ENCODE data around the gene NOL7. TPM values are rescaled to one million over a fixed set of nuclear protein-coding genes. Genes with fewer than 3 reads are reported as not detected.
A peak's percentile ranks its signal among the peaks of the same experiment; 100 is the strongest.

Gene NOL7
- 10 to 100 TPM; 79.5 to 80.8 TPM for total RNA-seq

GRCh38 chr6:13614926-13615791, at the start of gene NOL7:
Gene NOL7 (plus strand): TSS chr6:13615335. CDS start chr6:13615359, 24 bp downstream.
- intact Hi-C loops (cut with micrococcal nuclease) = loop anchor here (1.0 to 10.0 kb wide), 8 partner anchors 41 to 500 kb away; partner anchors contain the start of genes CD83, GFOD1, MCUR1 and SIRT5
- H3K27ac Mint-ChIP-seq = peak within 1 kb of the TSS; percentile 93
- peak; percentile 99 for DNase-seq
- peak within 1 kb of the TSS; percentile 99 for H3K4me3 Mint-ChIP-seq
- peaks cover 27% of the 10 kb centered on the region for H3K36me3 Mint-ChIP-seq (ENCODE audit: low read depth)
- no peaks in the 10 kb centered on the region for H3K27me3 Mint-ChIP-seq (ENCODE audit: low read depth)
- CTCF ChIA-PET = interaction anchor here (0.6 to 3.0 kb wide), 20 partner anchors 10 to 452 kb away, joined by 3 to 18 read pairs (median 4); partner anchors contain the start of genes RANBP9 and SIRT5
- H3K9me3 Mint-ChIP-seq = no peaks in the 10 kb centered on the region
- peaks cover 51% of the 10 kb centered on the region for H3K4me1 Mint-ChIP-seq (ENCODE audit: low read depth)

- CTCF ChIA-PET = no interaction called here
- Mint-ChIP-seq H3K27ac (no peak overlapping the region), H3K4me3 (no peak overlapping the region), H3K36me3 (ENCODE audit: low read depth) (no peaks in the 10 kb centered on the region), H3K27me3 (ENCODE audit: low read depth) (peaks cover 2% of the 10 kb centered on the region), H3K4me1 (ENCODE audit: low read depth) (no peaks in the 10 kb centered on the region), H3K9me3 (no peaks in the 10 kb centered on the region)
- DNase-seq = no peak
- intact Hi-C loops (cut with micrococcal nuclease) = no loop called here
These were observed 49.2 kb upstream of the NOL7 start for GRCh38 chr6:13565921-13566320.

DNA sequence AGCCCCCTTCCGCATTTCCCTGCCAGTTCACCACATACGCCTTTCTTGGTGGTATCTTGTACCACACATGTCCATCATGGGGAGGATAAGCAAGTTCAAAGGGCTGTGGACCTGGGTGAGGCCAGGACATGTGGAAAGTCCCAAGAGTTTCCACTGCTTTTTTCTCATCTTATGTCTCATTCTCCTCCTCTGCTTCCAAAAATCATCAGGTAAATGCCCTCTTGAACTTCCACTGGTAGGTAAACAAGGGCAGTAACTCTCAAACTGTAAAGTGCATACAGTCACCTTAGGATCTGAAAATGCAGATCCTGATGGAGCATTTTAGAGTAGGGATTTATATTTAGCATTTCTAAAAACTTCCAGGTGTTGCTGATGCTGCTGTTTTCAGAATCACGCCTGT, 48.6 kb upstream of the NOL7 start:
- Mint-ChIP-seq H3K36me3 (ENCODE audit: low read depth) (no peaks in the 10 kb centered on the region), H3K4me3 (no peak overlapping the region), H3K27me3 (ENCODE audit: low read depth) (peaks cover 2% of the 10 kb centered on the region), H3K27ac (no peak overlapping the region), H3K9me3 (no peaks in the 10 kb centered on the region), H3K4me1 (ENCODE audit: low read depth) (no peaks in the 10 kb centered on the region)
- CTCF ChIA-PET = no interaction called here
- no peak for DNase-seq
- intact Hi-C loops (cut with micrococcal nuclease) = no loop called here

DNA sequence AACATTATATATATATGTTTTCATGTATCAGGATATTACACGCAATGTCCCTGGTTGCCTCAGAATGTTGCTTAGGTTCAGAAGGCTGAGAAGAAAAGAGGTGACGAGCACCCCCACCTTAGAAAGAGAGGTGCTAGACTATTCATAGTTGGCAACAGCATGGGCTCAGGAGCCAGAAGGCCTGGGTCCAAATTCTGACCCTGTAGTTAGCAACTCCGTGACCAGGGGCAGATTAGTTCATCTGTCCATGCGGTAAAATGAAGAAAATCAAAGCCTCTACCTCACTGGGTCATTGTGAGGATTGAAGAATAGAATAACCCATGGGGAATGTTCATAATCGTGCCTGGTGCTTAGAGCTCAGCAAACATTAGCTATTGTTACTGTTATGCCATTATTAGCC, 46.2 kb upstream of the NOL7 start:
- Mint-ChIP-seq H3K27me3 (ENCODE audit: low read depth) (peaks cover 2% of the 10 kb centered on the region), H3K36me3 (ENCODE audit: low read depth) (no peaks in the 10 kb centered on the region), H3K4me3 (no peak overlapping the region)

DNA sequence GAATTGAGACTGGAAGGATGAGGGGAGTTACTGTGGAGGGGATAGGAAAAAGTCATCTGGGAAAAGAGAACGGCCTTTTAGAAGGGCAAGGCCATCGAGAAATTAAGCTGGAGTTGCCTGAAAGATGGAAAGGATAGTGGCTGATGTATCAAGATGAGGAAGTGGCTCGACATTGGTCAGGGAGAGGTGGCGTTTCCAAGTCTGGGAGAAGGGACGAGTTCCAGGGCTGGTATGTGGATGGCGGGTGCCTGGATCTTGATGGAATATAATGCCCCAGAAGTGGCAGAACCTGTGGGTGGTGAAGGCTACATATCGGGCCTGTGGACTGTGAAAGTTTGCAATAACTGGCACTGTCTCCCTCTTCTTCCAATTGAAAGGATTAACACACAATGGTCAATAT, 42.9 kb upstream of the NOL7 start:
- Mint-ChIP-seq H3K36me3 (ENCODE audit: low read depth) (no peaks in the 10 kb centered on the region), H3K4me1 (ENCODE audit: low read depth) (peaks cover 17% of the 10 kb centered on the region), H3K27ac (no peak overlapping the region), H3K27me3 (ENCODE audit: low read depth) (peaks cover 2% of the 10 kb centered on the region), H3K9me3 (no peaks in the 10 kb centered on the region), H3K4me3 (no peak overlapping the region)
- DNase-seq = no peak
- intact Hi-C loops (cut with micrococcal nuclease) = loop anchor here (10.0 kb wide), 2 partner anchors 377 to 493 kb away; no protein-coding TSS in a partner anchor
- CTCF ChIA-PET = interaction anchor here (0.6 to 5.6 kb wide), 4 partner anchors 10 to 1314 kb away, joined by 3 to 45 read pairs (median 18); partner anchors contain the start of gene NOL7

More for the DNA sequence above, 46.2 kb upstream of the NOL7 start:
- intact Hi-C loops (cut with micrococcal nuclease) = no loop called here
- DNase-seq = no peak
- peaks cover 7% of the 10 kb centered on the region for H3K4me1 Mint-ChIP-seq (ENCODE audit: low read depth)
- no peaks in the 10 kb centered on the region for H3K9me3 Mint-ChIP-seq
- no peak overlapping the region for H3K27ac Mint-ChIP-seq
- CTCF ChIA-PET = interaction anchor here (0.5 to 0.6 kb wide), 2 partner anchors 47 to 104 kb away, joined by 3 read pairs; no protein-coding TSS in a partner anchor

- peaks cover 1% of the 10 kb centered on the region for H3K36me3 Mint-ChIP-seq (ENCODE audit: low read depth)
- H3K9me3 Mint-ChIP-seq = peaks cover 3% of the 10 kb centered on the region
- CTCF ChIA-PET = interaction anchor here (0.9 to 5.6 kb wide), 6 partner anchors 11 to 245 kb away, joined by 3 to 45 read pairs (median 15); partner anchors contain the start of genes NOL7 and TBC1D7
- peaks cover 2% of the 10 kb centered on the region for H3K27me3 Mint-ChIP-seq (ENCODE audit: low read depth)
- no peak for DNase-seq
- peaks cover 17% of the 10 kb centered on the region for H3K4me1 Mint-ChIP-seq (ENCODE audit: low read depth)
- intact Hi-C loops (cut with micrococcal nuclease) = loop anchor here (10.0 kb wide), 2 partner anchors 378 to 492 kb away; no protein-coding TSS in a partner anchor
- no peak overlapping the region for H3K27ac Mint-ChIP-seq
- H3K4me3 Mint-ChIP-seq = peak overlapping the region; percentile 92
These were observed 42.0 kb upstream of the NOL7 start for GRCh38 chr6:13572951-13573654.

DNA sequence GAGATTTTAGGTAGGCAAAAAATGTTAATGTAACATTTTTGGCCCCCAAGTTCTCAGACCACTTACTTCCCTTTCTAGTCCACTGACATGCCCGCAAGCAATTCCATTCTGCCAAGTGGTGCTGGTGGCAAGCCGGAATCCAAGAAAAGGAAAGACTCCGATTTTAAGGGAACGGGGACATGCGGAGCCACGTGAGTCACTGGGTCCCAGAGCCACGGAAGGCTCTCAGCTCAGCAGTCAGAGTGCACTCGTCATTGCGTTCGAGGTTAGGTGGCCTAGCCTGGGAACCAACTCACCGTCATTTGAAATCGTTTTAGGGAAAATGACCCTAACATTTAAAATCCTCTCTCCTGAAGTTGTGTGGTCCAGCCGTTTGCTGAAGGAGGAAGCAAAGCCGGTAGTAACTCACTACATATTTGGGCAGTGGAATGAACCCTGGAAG, 41.4 kb upstream of the NOL7 start:
- Mint-ChIP-seq H3K27ac (peak overlapping the region; percentile 84), H3K36me3 (ENCODE audit: low read depth) (peaks cover 1% of the 10 kb centered on the region), H3K4me3 (peak overlapping the region; percentile 92), H3K27me3 (ENCODE audit: low read depth) (no peaks in the 10 kb centered on the region), H3K9me3 (peaks cover 3% of the 10 kb centered on the region), H3K4me1 (ENCODE audit: low read depth) (peaks cover 17% of the 10 kb centered on the region)
- DNase-seq = peak; percentile 15
- CTCF ChIA-PET = interaction anchor here (1.5 to 5.6 kb wide), 7 partner anchors 12 to 245 kb away, joined by 5 to 45 read pairs (median 18); partner anchors contain the start of genes NOL7 and TBC1D7
- intact Hi-C loops (cut with micrococcal nuclease) = loop anchor here (1.0 to 10.0 kb wide), 7 partner anchors 42 to 491 kb away; partner anchors contain the start of genes MCUR1 and NOL7

GRCh38 chr6:13574149-13574570, 41.0 kb upstream of the NOL7 start:
- Mint-ChIP-seq H3K27me3 (ENCODE audit: low read depth) (no peaks in the 10 kb centered on the region), H3K27ac (peak overlapping the region; percentile 97), H3K4me3 (peak overlapping the region; percentile 92), H3K36me3 (ENCODE audit: low read depth) (peaks cover 1% of the 10 kb centered on the region), H3K9me3 (peaks cover 3% of the 10 kb centered on the region), H3K4me1 (ENCODE audit: low read depth) (peaks cover 19% of the 10 kb centered on the region)
- DNase-seq = peak; percentile 91
- CTCF ChIA-PET = interaction anchor here (0.6 to 5.6 kb wide), 21 partner anchors 12 to 284 kb away, joined by 3 to 45 read pairs (median 5); partner anchors contain the start of genes NOL7 and TBC1D7
- intact Hi-C loops (cut with micrococcal nuclease) = loop anchor here (1.0 to 10.0 kb wide), 7 partner anchors 41 to 491 kb away; partner anchors contain the start of genes MCUR1 and NOL7

GRCh38 chr6:13574571-13575376, 40.4 kb upstream of the NOL7 start, which contains the start of gene SIRT5:
Gene SIRT5 (plus strand): TSS chr6:13574601. CDS start chr6:13584111, 9,510 bp downstream.
- H3K4me1 Mint-ChIP-seq (ENCODE audit: low read depth) = peaks cover 19% of the 10 kb centered on the region

DNA sequence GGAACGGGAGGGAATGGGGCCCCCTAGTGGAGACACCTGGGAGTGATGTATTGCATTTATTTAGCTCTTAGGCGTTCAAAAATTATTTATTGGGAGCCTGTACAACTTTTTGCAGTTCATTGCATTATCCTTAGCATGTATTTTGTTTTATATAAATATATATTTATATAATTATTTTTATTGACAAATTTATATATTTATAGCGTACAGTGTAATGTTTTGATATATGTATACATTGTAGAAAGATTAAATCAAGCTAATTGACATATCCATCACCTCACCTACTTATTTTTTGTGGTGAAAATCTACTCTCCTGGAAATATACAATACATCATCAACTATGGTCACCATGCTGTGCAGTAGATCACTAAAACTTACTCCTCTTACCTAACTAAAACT, 39.8 kb upstream of the NOL7 start:
- Mint-ChIP-seq H3K4me3 (peak overlapping the region; percentile 92), H3K4me1 (ENCODE audit: low read depth) (peaks cover 19% of the 10 kb centered on the region), H3K36me3 (ENCODE audit: low read depth) (peaks cover 5% of the 10 kb centered on the region), H3K27ac (peak overlapping the region; percentile 97), H3K27me3 (ENCODE audit: low read depth) (no peaks in the 10 kb centered on the region), H3K9me3 (peaks cover 3% of the 10 kb centered on the region)
- no peak for DNase-seq
- CTCF ChIA-PET = interaction anchor here (0.6 to 5.6 kb wide), 34 partner anchors 12 to 491 kb away, joined by 3 to 45 read pairs (median 4); partner anchors contain the start of genes GFOD1, NOL7 and TBC1D7
- intact Hi-C loops (cut with micrococcal nuclease) = loop anchor here (1.0 to 10.0 kb wide), 13 partner anchors 89 to 489 kb away; partner anchors contain the start of gene TBC1D7

More at GRCh38 chr6:13574571-13575376, 40.4 kb upstream of the NOL7 start, which contains the start of gene SIRT5:
- intact Hi-C loops (cut with micrococcal nuclease) = loop anchor here (1.0 to 10.0 kb wide), 18 partner anchors 41 to 490 kb away; partner anchors contain the start of genes MCUR1, NOL7 and TBC1D7
- H3K27ac Mint-ChIP-seq = peak within 1 kb of the TSS; percentile 97
- peak within 1 kb of the TSS; percentile 92 for H3K4me3 Mint-ChIP-seq
- peaks cover 3% of the 10 kb centered on the region for H3K9me3 Mint-ChIP-seq
- peak; percentile 95 for DNase-seq
- CTCF ChIA-PET = interaction anchor here (0.6 to 5.6 kb wide), 38 partner anchors 13 to 492 kb away, joined by 3 to 45 read pairs (median 4); partner anchors contain the start of genes GFOD1, NOL7 and TBC1D7
- peaks cover 1% of the 10 kb centered on the region for H3K36me3 Mint-ChIP-seq (ENCODE audit: low read depth)
- no peaks in the 10 kb centered on the region for H3K27me3 Mint-ChIP-seq (ENCODE audit: low read depth)

Measured in activated naive CD4-positive, alpha-beta T cell treated with anti-CD3 and anti-CD28 coated beads for 36 hours (primary cell).